ENCODE data around the gene OR52E4.

OR52E4 gene

GRCh38 chr11:5929571-5930368 is 49.3 kb downstream of the OR52E4 start:
- no peak for DNase-seq (ENCODE audit: low read depth, low spot score)

DNA sequence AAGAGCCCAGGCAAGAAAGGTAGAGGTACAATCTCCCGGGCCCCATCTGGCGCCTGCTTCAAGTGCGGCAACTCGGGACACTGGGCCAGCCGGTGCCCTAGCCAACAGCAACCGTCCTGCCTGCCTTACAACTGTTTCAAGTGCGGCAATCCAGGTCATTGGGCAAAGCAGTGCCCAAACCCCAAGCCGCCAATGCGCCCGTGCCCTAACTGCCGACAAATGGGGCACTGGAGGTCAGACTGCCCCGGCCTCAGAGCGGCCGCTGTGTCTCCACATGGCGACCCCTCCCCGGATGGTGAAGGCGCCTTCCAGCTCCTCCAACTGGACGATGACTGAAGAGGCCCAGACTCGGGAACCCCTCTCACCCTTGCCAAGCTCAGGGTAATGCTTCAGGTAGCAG is 50.2 kb downstream of the OR52E4 start:
- DNase-seq (ENCODE audit: low read depth, low spot score) = no peak

DNA sequence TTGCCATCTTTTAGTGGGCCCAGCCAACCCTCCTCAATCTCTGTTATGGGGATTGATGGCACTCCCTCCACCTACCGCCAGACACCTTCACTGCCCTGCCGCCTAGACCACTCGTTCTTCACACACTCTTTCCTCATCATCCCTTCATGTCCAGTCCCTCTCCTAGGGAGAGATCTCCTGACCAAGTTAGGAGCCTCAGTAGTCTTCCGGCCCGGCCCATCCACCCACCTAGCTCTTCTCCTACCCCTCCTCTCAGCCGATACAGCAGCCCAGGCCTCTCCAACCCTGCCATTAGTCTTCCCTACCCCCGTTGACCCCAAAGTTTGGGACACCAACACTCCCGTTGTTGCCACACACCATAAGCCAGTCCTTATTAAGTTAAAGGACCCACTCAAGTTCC is 50.6 kb downstream of the OR52E4 start:
- DNase-seq (ENCODE audit: low read depth, low spot score) = no peak

GRCh38 chr11:5932671-5933070 is 52.2 kb downstream of the OR52E4 start:
- no peak for DNase-seq (ENCODE audit: low read depth, low spot score)

DNA sequence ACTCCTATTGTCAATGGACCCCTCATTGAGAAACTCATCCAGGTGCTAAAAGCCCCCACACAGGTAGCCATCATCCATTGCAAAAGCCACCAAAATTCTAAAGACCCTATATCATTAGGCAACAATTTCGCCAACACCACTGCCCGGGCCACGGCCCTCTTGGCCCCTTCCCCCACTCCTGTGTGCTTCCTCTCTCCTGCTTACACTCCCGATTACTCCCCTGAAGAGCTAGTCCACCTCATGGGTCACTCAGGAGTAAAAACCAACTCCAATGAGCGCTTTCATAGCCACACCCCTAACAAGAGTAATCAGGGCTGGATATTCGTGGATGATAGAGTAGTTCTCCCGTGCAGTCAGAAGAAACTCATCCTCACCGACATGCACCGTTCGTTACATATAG is 52.7 kb downstream of the OR52E4 start:
- no peak for DNase-seq (ENCODE audit: low read depth, low spot score)

Data from smooth muscle cell of the brain vasculature (primary cell).